Vagina (tissue), 2 donors: ENCODE data around the gene LATS1.

ENCODE experiments used
- CTCF ChIP-seq, 3 experiments: fragments of 450-650 bp in 2 of 3; fragments of 200-600 bp in 1 of 3; sonication (generic) in 1 of 3; IDR thresholded peaks; one replicate each; pipeline ENCODE4 v1.5.1; 2017 to 2019; ENCODE audit warnings: antibody characterized with exemption in 3 of 3, mild to moderate bottlenecking in 2 of 3, moderate library complexity in 2 of 3
- POLR2A ChIP-seq, 2 donors: fragments of 450-650 bp; IDR thresholded peaks; one replicate each; pipeline ENCODE4 v1.6.1; 2017; ENCODE audit warnings: antibody characterized with exemption in 2 of 2, mild to moderate bottlenecking in 2 of 2, moderate library complexity in 2 of 2

DNA sequence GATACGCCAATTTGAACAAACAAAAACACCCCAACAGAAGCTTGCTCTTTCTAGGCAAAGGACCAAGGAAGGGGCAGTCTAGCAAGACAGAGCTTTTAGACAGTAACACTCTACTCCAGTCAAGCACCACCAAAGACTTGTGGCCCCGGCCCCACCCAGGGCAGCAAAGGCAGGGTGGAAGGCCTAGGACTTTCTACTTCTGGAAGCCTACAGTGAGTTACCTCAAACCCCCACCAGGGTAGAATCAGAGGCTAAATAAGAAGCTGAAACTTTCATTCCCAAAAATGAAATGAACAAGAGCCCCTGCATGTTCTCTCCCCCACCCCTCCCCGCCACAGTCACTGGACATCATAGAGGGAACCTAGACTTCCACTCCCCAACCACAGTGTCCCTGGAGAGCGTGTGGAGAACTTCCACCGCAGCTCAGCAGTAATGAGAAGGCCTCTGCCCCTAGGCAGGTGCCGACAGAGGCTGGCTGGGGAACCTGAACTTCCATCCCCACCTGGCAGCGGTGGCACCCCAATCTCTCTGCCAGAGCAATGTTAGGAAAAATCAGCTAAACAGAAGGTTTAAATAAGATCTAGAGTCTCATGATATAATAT is 109.4 kb downstream of the LATS1 start:
- TF ChIP-seq CTCF (IDR thresholded peaks at IDR 0.05) (no peak), POLR2A (IDR thresholded peaks at IDR 0.05) (no peak)
